Measurements from ENCODE around the gene TRNP1. TPM values are rescaled to one million over a fixed set of nuclear protein-coding genes. Genes with fewer than 3 reads are reported as not detected.

The TRNP1 gene
- total RNA-seq, 1 donor from 2014 or later: 16.2 TPM

DNA sequence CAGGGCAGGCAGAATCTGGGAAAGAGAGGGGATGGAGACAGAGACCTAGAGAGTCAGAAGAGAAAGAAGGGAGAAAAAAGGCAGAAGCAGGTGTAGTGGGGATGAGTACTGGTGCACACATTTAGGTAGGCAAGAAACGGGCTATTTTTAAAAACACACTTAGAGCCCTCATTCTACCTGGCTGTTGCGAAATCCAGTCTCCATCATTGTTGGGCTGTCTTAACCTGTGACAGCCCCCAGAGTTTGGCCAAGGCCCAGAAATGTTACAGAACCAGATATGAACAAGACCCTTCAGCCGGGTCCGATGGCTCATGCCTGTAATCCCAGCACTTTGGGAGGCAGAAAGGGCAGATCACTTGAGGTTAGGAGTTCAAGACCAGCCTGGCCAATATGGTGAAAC, 20.7 kb upstream of the TRNP1 start:
- TF ChIP-seq, protein P1, sequence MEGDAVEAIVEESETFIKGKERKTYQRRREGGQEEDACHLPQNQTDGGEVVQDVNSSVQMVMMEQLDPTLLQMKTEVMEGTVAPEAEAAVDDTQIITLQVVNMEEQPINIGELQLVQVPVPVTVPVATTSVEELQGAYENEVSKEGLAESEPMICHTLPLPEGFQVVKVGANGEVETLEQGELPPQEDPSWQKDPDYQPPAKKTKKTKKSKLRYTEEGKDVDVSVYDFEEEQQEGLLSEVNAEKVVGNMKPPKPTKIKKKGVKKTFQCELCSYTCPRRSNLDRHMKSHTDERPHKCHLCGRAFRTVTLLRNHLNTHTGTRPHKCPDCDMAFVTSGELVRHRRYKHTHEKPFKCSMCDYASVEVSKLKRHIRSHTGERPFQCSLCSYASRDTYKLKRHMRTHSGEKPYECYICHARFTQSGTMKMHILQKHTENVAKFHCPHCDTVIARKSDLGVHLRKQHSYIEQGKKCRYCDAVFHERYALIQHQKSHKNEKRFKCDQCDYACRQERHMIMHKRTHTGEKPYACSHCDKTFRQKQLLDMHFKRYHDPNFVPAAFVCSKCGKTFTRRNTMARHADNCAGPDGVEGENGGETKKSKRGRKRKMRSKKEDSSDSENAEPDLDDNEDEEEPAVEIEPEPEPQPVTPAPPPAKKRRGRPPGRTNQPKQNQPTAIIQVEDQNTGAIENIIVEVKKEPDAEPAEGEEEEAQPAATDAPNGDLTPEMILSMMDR (IDR thresholded peaks at IDR 0.05): no peak
- ATAC-seq (no peak), DNase-seq (no peak)
- Histone ChIP-seq H3K36me3 (no peaks in the 10 kb centered on the region), H3K27me3 (no peaks in the 10 kb centered on the region), H3K9me3 (no peaks in the 10 kb centered on the region), H3K4me3 (no peak overlapping the region), H3K4me1 (no peaks in the 10 kb centered on the region), H3K27ac (no peak overlapping the region)
- intact Hi-C loops (cut with DNase I): no loop called here

DNA sequence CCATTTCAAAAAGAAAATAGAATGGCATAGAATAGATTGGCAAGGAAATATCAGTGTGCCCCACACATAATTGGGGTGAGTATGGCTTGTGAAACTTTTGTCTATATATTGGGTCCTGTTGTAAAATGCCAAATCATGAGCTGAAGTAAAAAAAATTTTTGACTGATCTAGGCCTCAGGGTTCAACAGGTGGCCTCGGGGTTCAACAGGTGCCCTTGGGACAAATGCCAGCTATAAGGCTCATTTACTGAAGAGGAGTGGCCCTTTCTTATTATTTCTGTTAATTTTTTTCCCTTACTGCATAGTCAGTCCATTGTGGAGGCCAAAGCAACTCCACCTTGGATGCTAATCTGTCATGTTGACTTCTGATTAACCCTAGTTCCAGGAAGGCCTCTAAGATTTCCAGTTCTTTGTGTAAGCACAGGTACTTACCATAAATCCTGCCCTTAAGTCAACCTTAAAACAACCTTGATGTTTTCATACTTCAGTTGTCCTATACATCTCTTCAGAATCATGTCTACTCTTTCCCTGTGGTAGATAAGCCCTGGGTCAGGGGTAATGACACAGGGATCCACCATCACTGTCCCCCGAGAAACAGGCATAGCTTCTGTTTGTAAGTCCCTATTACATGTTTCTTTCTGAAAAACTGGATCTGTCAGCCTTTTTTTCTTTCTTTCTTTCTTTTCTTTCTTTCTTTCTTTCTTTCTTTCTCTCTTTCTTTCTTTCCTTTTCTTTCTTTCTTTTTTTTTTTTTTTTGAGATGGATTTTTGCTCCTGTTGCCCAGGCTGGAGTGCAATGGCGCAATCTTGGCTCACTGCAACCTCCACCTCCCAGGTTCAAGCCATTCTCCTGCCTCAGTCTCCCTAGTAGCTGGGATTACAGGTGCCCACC, 16.6 kb upstream of the TRNP1 start:
- H3K27ac ChIP-seq: no peak overlapping the region
- ATAC-seq: no peak
- TF ChIP-seq, protein P1 (IDR thresholded peaks at IDR 0.05): no peak

DNA sequence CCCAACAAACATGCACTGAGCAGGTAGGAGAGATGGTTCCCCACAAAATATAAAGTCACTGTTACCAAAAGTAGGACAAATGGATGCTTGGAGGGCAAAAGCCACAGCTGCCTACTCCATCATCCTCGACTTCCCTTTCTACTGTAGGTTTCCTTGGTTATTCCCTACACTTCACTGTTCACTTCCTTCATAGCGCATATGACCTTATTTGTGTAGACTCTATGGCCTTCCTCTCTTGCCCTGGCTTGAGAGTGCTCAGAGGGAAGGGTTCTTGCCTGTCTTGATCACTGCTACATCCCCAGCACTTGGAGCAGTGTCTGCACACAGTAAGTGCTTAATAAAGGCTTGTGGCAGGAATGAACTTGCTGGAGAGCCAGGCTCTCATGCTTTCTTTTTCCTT, 14.6 kb upstream of the TRNP1 start:
- ATAC-seq (peak; percentile 93), DNase-seq (no peak)
- H3K36me3 ChIP-seq: no peaks in the 10 kb centered on the region
- H3K9me3 ChIP-seq: no peaks in the 10 kb centered on the region
- TF ChIP-seq, protein P1 (IDR thresholded peaks at IDR 0.05): no peak
- no peaks in the 10 kb centered on the region for H3K4me1 ChIP-seq
- no peak overlapping the region for H3K27ac ChIP-seq
- no peaks in the 10 kb centered on the region for H3K27me3 ChIP-seq
- no peak overlapping the region for H3K4me3 ChIP-seq
- intact Hi-C loops (cut with DNase I): no loop called here

More for the DNA sequence above, 16.6 kb upstream of the TRNP1 start:
- H3K9me3 ChIP-seq: no peaks in the 10 kb centered on the region
- H3K36me3 ChIP-seq: no peaks in the 10 kb centered on the region
- intact Hi-C loops (cut with DNase I): no loop called here
- DNase-seq: no peak
- no peak overlapping the region for H3K4me3 ChIP-seq
- H3K4me1 ChIP-seq: no peaks in the 10 kb centered on the region
- H3K27me3 ChIP-seq: no peaks in the 10 kb centered on the region

DNA sequence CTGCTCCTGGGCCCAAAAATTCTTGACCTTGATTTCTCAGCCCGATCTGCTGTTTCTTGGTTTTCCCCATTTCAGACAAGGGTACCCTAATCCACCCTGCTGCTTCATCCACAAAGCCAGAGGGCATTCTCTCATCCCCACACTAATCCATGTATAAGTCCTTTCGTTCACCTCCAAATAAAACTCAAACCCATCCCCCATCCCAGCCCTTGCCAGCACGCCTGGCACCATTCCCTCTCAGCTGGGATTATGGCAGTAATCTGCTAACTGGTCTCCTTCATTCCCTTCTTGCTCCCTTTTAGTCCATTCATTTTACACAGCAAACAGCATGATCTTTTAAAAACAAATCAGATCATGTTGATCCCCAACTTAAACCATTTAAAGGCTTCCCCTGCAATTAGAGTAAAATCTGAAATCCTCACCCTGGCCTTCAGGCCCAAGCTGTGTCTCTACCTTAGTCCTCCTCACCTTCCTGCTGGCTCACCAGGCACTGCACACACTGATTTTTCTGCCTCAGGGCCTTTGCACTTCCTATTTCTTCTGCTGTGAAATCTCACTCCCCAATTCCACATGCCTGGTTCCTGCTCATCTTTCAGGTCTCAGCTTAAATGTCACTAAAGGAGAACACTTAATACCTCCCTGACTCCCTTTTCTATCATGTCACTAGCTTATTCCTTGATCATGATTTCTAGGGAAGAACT, 12.2 kb upstream of the TRNP1 start:
- DNase-seq (no peak), ATAC-seq (no peak)
- Histone ChIP-seq H3K9me3 (no peaks in the 10 kb centered on the region), H3K4me3 (no peak overlapping the region), H3K4me1 (no peaks in the 10 kb centered on the region), H3K36me3 (no peaks in the 10 kb centered on the region), H3K27ac (no peak overlapping the region), H3K27me3 (no peaks in the 10 kb centered on the region)
- TF ChIP-seq, protein P1 (IDR thresholded peaks at IDR 0.05): no peak
- intact Hi-C loops (cut with DNase I): no loop called here

DNA sequence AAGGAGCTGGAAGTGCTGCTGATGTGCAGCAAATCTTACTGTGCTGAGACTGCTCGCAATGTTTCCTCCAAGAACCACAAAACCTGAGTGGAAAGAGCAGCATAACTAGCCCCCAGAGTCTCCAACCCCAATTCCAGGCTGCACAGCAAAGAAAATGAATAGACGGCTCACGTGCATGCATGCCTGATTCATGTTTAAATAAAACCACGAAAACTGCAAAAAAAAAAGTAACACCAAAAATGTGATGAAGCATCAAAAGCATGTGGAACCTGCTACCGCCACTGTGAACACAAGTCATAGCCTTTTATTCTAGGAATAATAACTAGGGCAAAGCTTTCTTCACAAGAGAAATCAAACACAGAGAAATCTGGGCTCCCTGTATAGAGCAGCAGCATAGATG, 9.6 kb upstream of the TRNP1 start:
- H3K9me3 ChIP-seq: no peaks in the 10 kb centered on the region
- DNase-seq: no peak
- TF ChIP-seq, protein P1 (IDR thresholded peaks at IDR 0.05): no peak
- no peaks in the 10 kb centered on the region for H3K36me3 ChIP-seq
- no peak overlapping the region for H3K4me3 ChIP-seq
- no peak for ATAC-seq
- no peaks in the 10 kb centered on the region for H3K27me3 ChIP-seq
- intact Hi-C loops (cut with DNase I): no loop called here
- no peaks in the 10 kb centered on the region for H3K4me1 ChIP-seq
- H3K27ac ChIP-seq: no peak overlapping the region

Measured in upper lobe of right lung (tissue), 1 donor.